GM18873 (cell line): ENCODE measurements around the gene CAPN5.

Source experiments
- ATAC-seq: cut with Tn5 transposase; IDR thresholded peaks from one replicate; pipeline ENCODE4 v1.9.1; 2021; ENCODE audit warnings: mild to moderate bottlenecking, moderate library complexity, moderate number of reproducible peaks; ENCODE audit not compliant: unreplicated experiment, low FRiP score

The CAPN5 gene

GRCh38 chr11:77159937-77160495, 93.2 kb downstream of the CAPN5 start:
- ATAC-seq: no peak

GRCh38 chr11:77163271-77163670, 96.5 kb downstream of the CAPN5 start:
- no peak for ATAC-seq

- no peak for ATAC-seq
Observed at GRCh38 chr11:77165066-77165465, 98.3 kb downstream of the CAPN5 start.

- no peak for ATAC-seq
Observed at GRCh38 chr11:77166021-77166420, 99.2 kb downstream of the CAPN5 start.

- no peak for ATAC-seq
Observed at GRCh38 chr11:77167111-77167626, 100.4 kb downstream of the CAPN5 start.

- no peak for ATAC-seq
Observed at GRCh38 chr11:77167791-77168190, 101.0 kb downstream of the CAPN5 start.

GRCh38 chr11:77170107-77170506, 103.3 kb downstream of the CAPN5 start:
- ATAC-seq: no peak

- no peak for ATAC-seq
Observed at GRCh38 chr11:77171254-77171653, 104.5 kb downstream of the CAPN5 start.

GRCh38 chr11:77171885-77172665, 105.3 kb downstream of the CAPN5 start:
- no peak for ATAC-seq

- ATAC-seq: no peak
Observed at GRCh38 chr11:77172666-77172982, 105.9 kb downstream of the CAPN5 start.

- ATAC-seq: no peak
Observed at GRCh38 chr11:77173494-77173893, 106.7 kb downstream of the CAPN5 start.

- no peak for ATAC-seq
Observed at GRCh38 chr11:77174559-77174958, 107.8 kb downstream of the CAPN5 start.

- ATAC-seq: no peak
Observed at GRCh38 chr11:77175021-77175842, 108.5 kb downstream of the CAPN5 start.
